CD4-positive, alpha-beta T cell treated with Interleukin-15 for 1 hour (primary cell): ENCODE measurements around the gene PPL.

Experiments used
- DNase-seq: peaks from one replicate; pipeline ENCODE4 v3.0.0-alpha.2; 2020

Gene PPL

GRCh38 chr16:4883501-4883900 lies 53.4 kb downstream of the PPL start:
- no peak for DNase-seq

GRCh38 chr16:4882633-4883285 lies 54.2 kb downstream of the PPL start:
- DNase-seq: no peak

- DNase-seq: no peak
Measured at GRCh38 chr16:4882000-4882632, 54.8 kb downstream of the PPL start.

- no peak for DNase-seq
Measured at GRCh38 chr16:4880006-4880580, 56.9 kb downstream of the PPL start.

GRCh38 chr16:4879049-4879448 lies 57.9 kb downstream of the PPL start:
- DNase-seq: no peak

GRCh38 chr16:4877380-4877685 lies 59.6 kb downstream of the PPL start:
- no peak for DNase-seq

GRCh38 chr16:4876646-4877379 lies 60.1 kb downstream of the PPL start:
- DNase-seq: no peak

- DNase-seq: no peak
Measured at GRCh38 chr16:4874666-4875065, 62.3 kb downstream of the PPL start.

GRCh38 chr16:4873091-4873490 lies 63.9 kb downstream of the PPL start:
- DNase-seq: no peak

GRCh38 chr16:4871071-4871470 lies 65.9 kb downstream of the PPL start:
- DNase-seq: no peak

- DNase-seq: no peak
Measured at GRCh38 chr16:4870138-4870671, 66.7 kb downstream of the PPL start.

- DNase-seq: no peak
Measured at GRCh38 chr16:4869147-4869805, 67.7 kb downstream of the PPL start.

GRCh38 chr16:4868535-4868934 lies 68.4 kb downstream of the PPL start:
- no peak for DNase-seq

GRCh38 chr16:4868026-4868425 lies 68.9 kb downstream of the PPL start:
- no peak for DNase-seq

GRCh38 chr16:4866586-4866985 lies 70.4 kb downstream of the PPL start:
- no peak for DNase-seq

GRCh38 chr16:4865231-4865860 lies 71.6 kb downstream of the PPL start:
- no peak for DNase-seq

- no peak for DNase-seq
Measured at GRCh38 chr16:4864728-4865127, 72.2 kb downstream of the PPL start.

GRCh38 chr16:4862639-4863038 lies 74.3 kb downstream of the PPL start:
- DNase-seq: no peak

GRCh38 chr16:4860727-4861342 lies 76.1 kb downstream of the PPL start:
- DNase-seq: no peak

GRCh38 chr16:4859900-4860255 lies 77.1 kb downstream of the PPL start:
- no peak for DNase-seq

GRCh38 chr16:4859190-4859899 lies 77.6 kb downstream of the PPL start:
- no peak for DNase-seq

GRCh38 chr16:4855804-4856203 lies 81.1 kb downstream of the PPL start:
- DNase-seq: no peak
